HEK293 (cell line): ENCODE measurements around the gene CRB2.

Experiments
- CTCF ChIA-PET: fragments of 350-600 bp; formaldehyde crosslinking; extraction: SDS; loops from one replicate; lab custom pipeline; 2021; ENCODE audit warnings: antibody characterized with exemption; lab: Yijun Ruan, JAX
- POLR2A ChIA-PET: fragments of 300-600 bp; formaldehyde crosslinking; extraction: SDS; loops from one replicate; lab custom pipeline; 2020; ENCODE audit warnings: antibody characterized with exemption, inconsistent platforms; lab: Yijun Ruan, JAX
- H3K27ac ChIP-seq: fragments of 200-500 bp; sonication (Bioruptor generic); 2 replicates; pipeline ENCODE4 v1.5.1; 2014; ENCODE audit warnings: low read depth, low read length, control low read depth, inconsistent platforms; ENCODE audit errors: extremely low read depth
- H3K36me3 ChIP-seq, 2 experiments: fragments of 200-500 bp in 1 of 2; sonication (Bioruptor generic) in 1 of 2; 1 replicate in 1 of 2; 2 replicates in 1 of 2; pipeline ENCODE4 v1.5.1; 2014 to 2017; ENCODE audit warnings: inconsistent platforms in 2 of 2, low read length in 2 of 2; ENCODE audit not compliant: control insufficient read depth in 2 of 2, insufficient read depth in 1 of 2
- H3K4me1 ChIP-seq: fragments of 200-500 bp; sonication (Bioruptor generic); 2 replicates; pipeline ENCODE4 v1.5.1; 2014; ENCODE audit warnings: mild to moderate bottlenecking, low read length, inconsistent platforms; ENCODE audit not compliant: control insufficient read depth, insufficient read depth
- H3K4me3 ChIP-seq: 2 replicates; pipeline ENCODE4 v1.5.1; 2011; ENCODE audit warnings: low read depth, mild to moderate bottlenecking, control low read depth, low read length, moderate library complexity
- H3K9me3 ChIP-seq: fragments of 200-500 bp; sonication (Bioruptor generic); 2 replicates; pipeline ENCODE4 v1.5.1; 2014; ENCODE audit warnings: low read depth, low read length, inconsistent platforms; ENCODE audit not compliant: control insufficient read depth, insufficient read depth
- GFI1B ChIP-seq: fragments of 450-650 bp; formaldehyde crosslinking; IDR thresholded peaks from 2 replicates; pipeline ENCODE4 v1.5.1; 2016; ENCODE audit warnings: missing biosample characterization, missing genetic modification characterization
- KLF10 ChIP-seq: fragments of 450-650 bp; IDR thresholded peaks from 2 replicates; pipeline ENCODE4 v1.5.1; 2018; ENCODE audit warnings: missing biosample characterization, mild to moderate bottlenecking, missing genetic modification characterization
- SETDB1 ChIP-seq: IDR thresholded peaks from one replicate; pipeline ENCODE4 v1.6.1; 2017; ENCODE audit warnings: mild to moderate bottlenecking, low read length, moderate library complexity, mixed read lengths; ENCODE audit not compliant: insufficient read length
- TRIM28 ChIP-seq: IDR thresholded peaks from 2 replicates; pipeline ENCODE4 v1.6.1; 2011; ENCODE audit warnings: low read length, control low read depth, borderline replicate concordance
- YY1 ChIP-seq: fragments of 450-650 bp; formaldehyde crosslinking; IDR thresholded peaks from 2 replicates; pipeline ENCODE4 v1.5.1; 2018; ENCODE audit warnings: missing biosample characterization, missing genetic modification characterization
- ZBTB17 ChIP-seq: fragments of 450-650 bp; formaldehyde crosslinking; IDR thresholded peaks from 2 replicates; pipeline ENCODE4 v1.5.1; 2016; ENCODE audit warnings: missing biosample characterization, missing genetic modification characterization
- ZBTB21 ChIP-seq: fragments of 450-650 bp; formaldehyde crosslinking; IDR thresholded peaks from 2 replicates; pipeline ENCODE4 v1.5.1; 2017; ENCODE audit warnings: missing biosample characterization, missing genetic modification characterization
- ZIC2 ChIP-seq: fragments of 450-650 bp; formaldehyde crosslinking; IDR thresholded peaks from 2 replicates; pipeline ENCODE4 v1.5.1; 2016; ENCODE audit warnings: missing biosample characterization, missing genetic modification characterization
- ZNF140 ChIP-seq: fragments of 450-650 bp; formaldehyde crosslinking; IDR thresholded peaks from 2 replicates; pipeline ENCODE4 v1.5.1; 2016; ENCODE audit warnings: missing biosample characterization, missing genetic modification characterization
- ZNF202 ChIP-seq: fragments of 450-650 bp; formaldehyde crosslinking; IDR thresholded peaks from 2 replicates; pipeline ENCODE4 v1.5.1; 2016; ENCODE audit warnings: missing biosample characterization, missing genetic modification characterization, borderline replicate concordance
- ZNF23 ChIP-seq: fragments of 450-650 bp; formaldehyde crosslinking; IDR thresholded peaks from 2 replicates; pipeline ENCODE4 v1.5.1; 2016; ENCODE audit warnings: missing biosample characterization, missing genetic modification characterization, borderline replicate concordance
- ZNF391 ChIP-seq: fragments of 450-650 bp; formaldehyde crosslinking; IDR thresholded peaks from 2 replicates; pipeline ENCODE4 v1.5.1; 2016; ENCODE audit warnings: low read depth, missing biosample characterization, missing genetic modification characterization, borderline replicate concordance
- ZNF514 ChIP-seq: fragments of 450-650 bp; formaldehyde crosslinking; IDR thresholded peaks from 2 replicates; pipeline ENCODE4 v1.5.1; 2016; ENCODE audit warnings: missing biosample characterization, missing genetic modification characterization
- ZNF530 ChIP-seq: fragments of 450-650 bp; formaldehyde crosslinking; IDR thresholded peaks from 2 replicates; pipeline ENCODE4 v1.5.1; 2016; ENCODE audit warnings: low read depth, missing biosample characterization, missing genetic modification characterization
- ZNF747 ChIP-seq: fragments of 450-650 bp; formaldehyde crosslinking; IDR thresholded peaks from 2 replicates; pipeline ENCODE4 v1.5.1; 2016; ENCODE audit warnings: missing biosample characterization, missing genetic modification characterization
- ZNF777 ChIP-seq: fragments of 450-650 bp; formaldehyde crosslinking; IDR thresholded peaks from 2 replicates; pipeline ENCODE4 v1.5.1; 2017; ENCODE audit warnings: missing biosample characterization, missing genetic modification characterization, borderline replicate concordance
- ZNF837 ChIP-seq: fragments of 450-650 bp; formaldehyde crosslinking; IDR thresholded peaks from 2 replicates; pipeline ENCODE4 v1.5.1; 2016; ENCODE audit warnings: missing biosample characterization, missing genetic modification characterization
- TF ChIP-seq, protein P1 (sequence below): fragments of 450-650 bp; formaldehyde crosslinking; IDR thresholded peaks from 2 replicates; pipeline ENCODE4 v1.5.1; 2016; ENCODE audit warnings: missing biosample characterization, missing genetic modification characterization
- TF ChIP-seq, protein P2 (sequence below): fragments of 450-650 bp; formaldehyde crosslinking; conservative IDR thresholded peaks from 2 replicates; pipeline ENCODE4 v1.5.1; 2016; ENCODE audit warnings: low read depth, missing biosample characterization, missing genetic modification characterization

The CRB2 gene

DNA sequence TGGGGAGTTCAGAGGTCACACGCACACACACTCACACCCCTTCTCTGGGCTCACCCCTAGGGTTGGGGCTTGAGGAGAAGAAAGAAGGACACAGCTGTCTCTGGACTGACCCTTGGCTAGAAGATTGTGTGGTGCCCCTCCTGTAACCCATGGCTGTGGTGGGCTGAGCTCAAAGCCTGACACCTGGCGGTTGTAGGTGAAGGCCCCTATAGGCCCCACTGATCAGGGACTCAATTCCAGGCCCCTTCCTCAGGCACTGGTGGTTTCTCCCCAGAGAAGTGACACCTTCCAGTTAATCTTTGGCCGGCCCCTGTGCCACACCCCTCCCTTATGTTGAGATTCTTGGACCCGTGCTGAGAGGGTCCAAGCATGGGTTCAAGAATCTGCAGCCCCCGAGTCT lies 35.2 kb upstream of the CRB2 start:
- Histone ChIP-seq H3K4me1 (no peaks in the 10 kb centered on the region), H3K27ac (no peak overlapping the region), H3K4me3 (no peak overlapping the region), H3K9me3 (no peaks in the 10 kb centered on the region)
- POLR2A ChIA-PET: no interaction called here
- CTCF ChIA-PET: no interaction called here
- TF ChIP-seq, protein P1, sequence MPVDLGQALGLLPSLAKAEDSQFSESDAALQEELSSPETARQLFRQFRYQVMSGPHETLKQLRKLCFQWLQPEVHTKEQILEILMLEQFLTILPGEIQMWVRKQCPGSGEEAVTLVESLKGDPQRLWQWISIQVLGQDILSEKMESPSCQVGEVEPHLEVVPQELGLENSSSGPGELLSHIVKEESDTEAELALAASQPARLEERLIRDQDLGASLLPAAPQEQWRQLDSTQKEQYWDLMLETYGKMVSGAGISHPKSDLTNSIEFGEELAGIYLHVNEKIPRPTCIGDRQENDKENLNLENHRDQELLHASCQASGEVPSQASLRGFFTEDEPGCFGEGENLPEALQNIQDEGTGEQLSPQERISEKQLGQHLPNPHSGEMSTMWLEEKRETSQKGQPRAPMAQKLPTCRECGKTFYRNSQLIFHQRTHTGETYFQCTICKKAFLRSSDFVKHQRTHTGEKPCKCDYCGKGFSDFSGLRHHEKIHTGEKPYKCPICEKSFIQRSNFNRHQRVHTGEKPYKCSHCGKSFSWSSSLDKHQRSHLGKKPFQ: no peak
- TF ChIP-seq ZNF140 (tag by site-specific recombination) (no peak), ZNF202 (tag by site-specific recombination) (no peak), ZNF777 (no peak), KLF10 (tag by site-specific recombination) (no peak), YY1 (tag by site-specific recombination) (no peak), ZNF391 (tag by site-specific recombination) (no peak), GFI1B (no peak), TRIM28 (no peak), ZNF530 (tag by site-specific recombination) (no peak), ZNF747 (tag by site-specific recombination) (no peak)
- TF ChIP-seq, protein P2, sequence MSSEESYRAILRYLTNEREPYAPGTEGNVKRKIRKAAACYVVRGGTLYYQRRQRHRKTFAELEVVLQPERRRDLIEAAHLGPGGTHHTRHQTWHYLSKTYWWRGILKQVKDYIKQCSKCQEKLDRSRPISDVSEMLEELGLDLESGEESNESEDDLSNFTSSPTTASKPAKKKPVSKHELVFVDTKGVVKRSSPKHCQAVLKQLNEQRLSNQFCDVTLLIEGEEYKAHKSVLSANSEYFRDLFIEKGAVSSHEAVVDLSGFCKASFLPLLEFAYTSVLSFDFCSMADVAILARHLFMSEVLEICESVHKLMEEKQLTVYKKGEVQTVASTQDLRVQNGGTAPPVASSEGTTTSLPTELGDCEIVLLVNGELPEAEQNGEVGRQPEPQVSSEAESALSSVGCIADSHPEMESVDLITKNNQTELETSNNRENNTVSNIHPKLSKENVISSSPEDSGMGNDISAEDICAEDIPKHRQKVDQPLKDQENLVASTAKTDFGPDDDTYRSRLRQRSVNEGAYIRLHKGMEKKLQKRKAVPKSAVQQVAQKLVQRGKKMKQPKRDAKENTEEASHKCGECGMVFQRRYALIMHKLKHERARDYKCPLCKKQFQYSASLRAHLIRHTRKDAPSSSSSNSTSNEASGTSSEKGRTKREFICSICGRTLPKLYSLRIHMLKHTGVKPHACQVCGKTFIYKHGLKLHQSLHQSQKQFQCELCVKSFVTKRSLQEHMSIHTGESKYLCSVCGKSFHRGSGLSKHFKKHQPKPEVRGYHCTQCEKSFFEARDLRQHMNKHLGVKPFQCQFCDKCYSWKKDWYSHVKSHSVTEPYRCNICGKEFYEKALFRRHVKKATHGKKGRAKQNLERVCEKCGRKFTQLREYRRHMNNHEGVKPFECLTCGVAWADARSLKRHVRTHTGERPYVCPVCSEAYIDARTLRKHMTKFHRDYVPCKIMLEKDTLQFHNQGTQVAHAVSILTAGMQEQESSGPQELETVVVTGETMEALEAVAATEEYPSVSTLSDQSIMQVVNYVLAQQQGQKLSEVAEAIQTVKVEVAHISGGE: no peak
- TF ChIP-seq, all 188 proteins: peak for 0
- H3K36me3 ChIP-seq: no peaks in the 10 kb centered on the region

DNA sequence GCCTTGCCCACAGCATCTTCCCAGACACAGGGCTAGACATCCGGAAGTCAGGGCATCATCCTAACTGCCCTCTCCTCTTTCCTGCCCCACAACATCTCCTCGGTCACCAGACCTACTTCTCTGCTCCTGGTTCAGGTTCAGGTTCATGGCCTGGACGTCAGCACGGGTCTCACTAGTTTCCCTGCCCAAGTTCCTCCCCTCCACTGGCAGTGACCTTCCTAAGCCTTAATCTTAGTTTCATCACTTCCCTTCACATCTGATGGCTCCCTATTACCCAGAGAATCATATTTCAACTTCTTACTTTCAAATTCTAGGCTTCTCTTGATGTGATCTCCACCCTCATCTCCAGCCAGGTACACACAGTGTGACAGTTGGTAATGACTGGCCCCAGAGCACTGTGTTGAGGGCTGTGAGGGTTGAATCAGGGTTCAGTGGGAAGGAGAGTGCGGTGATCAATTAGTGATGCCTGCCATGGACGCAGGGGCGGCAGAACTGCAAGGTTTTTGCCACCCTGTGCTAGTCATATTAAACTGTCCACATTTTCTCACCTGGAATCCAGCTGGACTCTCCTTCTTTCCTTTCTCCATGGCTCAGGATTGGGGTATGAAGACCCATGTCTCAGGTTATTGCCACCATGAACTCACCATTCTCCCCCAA lies 34.3 kb upstream of the CRB2 start:
- CTCF ChIA-PET: interaction anchor here (0.7 kb wide), 1 partner anchor 55 kb away, joined by 4 read pairs; no protein-coding TSS in a partner anchor

DNA sequence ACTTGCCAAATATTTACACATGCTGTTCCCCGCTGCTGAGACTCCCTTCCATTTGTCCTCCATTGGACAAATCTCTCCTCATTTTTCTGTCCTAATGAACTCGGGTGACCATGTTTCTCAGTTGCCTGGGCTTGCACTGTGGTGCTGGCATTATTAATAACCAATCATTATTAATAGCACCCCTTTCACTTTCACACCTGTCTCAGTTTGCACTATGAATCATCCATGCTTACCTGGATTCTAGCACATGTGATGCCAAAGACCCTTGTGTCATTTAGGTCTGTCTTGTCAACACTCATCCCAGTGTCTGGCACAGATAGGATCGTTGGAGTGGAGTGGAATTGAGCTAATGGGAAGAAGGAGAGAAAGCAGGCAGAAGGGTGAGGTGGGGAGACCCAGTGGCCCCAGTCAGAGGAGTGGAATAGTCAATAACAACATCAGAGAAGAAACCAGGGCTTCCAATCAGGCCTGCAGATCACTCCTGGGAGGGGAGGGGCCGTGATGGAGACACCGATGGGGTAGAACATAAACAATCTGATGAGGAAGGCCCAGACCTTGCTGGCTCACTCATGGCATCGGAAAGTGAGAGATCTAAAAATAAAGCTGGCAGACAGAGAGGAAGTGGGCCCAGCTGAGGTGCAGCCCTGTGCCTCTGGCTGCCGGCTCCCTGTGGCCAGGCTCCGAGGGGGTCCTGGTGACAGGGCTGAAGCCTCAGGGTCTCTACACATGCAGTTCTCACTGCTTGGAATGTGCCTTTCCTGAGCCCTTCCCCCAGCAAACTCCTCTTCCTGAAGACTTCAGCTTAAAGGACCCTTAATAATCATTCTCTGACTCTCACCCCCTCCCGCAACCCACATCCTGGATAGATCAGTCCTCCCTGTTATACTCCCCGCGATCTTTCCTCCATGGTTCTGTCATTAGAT lies 33.5 kb upstream of the CRB2 start:
- no peaks in the 10 kb centered on the region for H3K36me3 ChIP-seq
- no peak overlapping the region for H3K4me3 ChIP-seq
- TF ChIP-seq ZBTB21 (tag by site-specific recombination) (no peak), ZNF837 (tag by site-specific recombination) (no peak), ZIC2 (0 out of 2 replicates have a peak, but pooled peaks have one; percentile 13)
- ChIA-PET POLR2A (no interaction called here), CTCF (no interaction called here)
- no peaks in the 10 kb centered on the region for H3K9me3 ChIP-seq
- no peak overlapping the region for H3K27ac ChIP-seq
- H3K4me1 ChIP-seq: no peaks in the 10 kb centered on the region

More for the DNA sequence above, 34.3 kb upstream of the CRB2 start:
- Histone ChIP-seq H3K4me3 (no peak overlapping the region), H3K27ac (no peak overlapping the region), H3K36me3 (no peaks in the 10 kb centered on the region), H3K9me3 (no peaks in the 10 kb centered on the region), H3K4me1 (no peaks in the 10 kb centered on the region)
- POLR2A ChIA-PET: no interaction called here
- TF ChIP-seq ZNF514: no peak
- TF ChIP-seq ZNF23 (tag by site-specific recombination): peak; percentile 86; the same call in 1 of the 2 replicates
- TF ChIP-seq ZBTB17 (tag by site-specific recombination): peak; percentile 64
- peak; percentile 47 for TF ChIP-seq SETDB1
